NCI-H748 treated with DMSO at 0.1 percent for 48 hours (cell line): ENCODE data around the gene ZDHHC22.

Experiments
- DNase-seq: peaks from one replicate; lab custom pipeline; 2025; lab: John Stamatoyannopoulos, UW

The ZDHHC22 gene

GRCh38 chr14:77103951-77104350 lies 37.6 kb downstream of the ZDHHC22 start:
- no peak for DNase-seq

- no peak for DNase-seq
These were observed 38.1 kb downstream of the ZDHHC22 start for GRCh38 chr14:77103475-77103874.

- no peak for DNase-seq
These were observed 39.4 kb downstream of the ZDHHC22 start for GRCh38 chr14:77102154-77102553.

GRCh38 chr14:77100961-77101360 lies 40.6 kb downstream of the ZDHHC22 start:
- no peak for DNase-seq

- DNase-seq = no peak
These were observed 42.0 kb downstream of the ZDHHC22 start for GRCh38 chr14:77099425-77100167.

- DNase-seq = no peak
These were observed 42.9 kb downstream of the ZDHHC22 start for GRCh38 chr14:77098529-77099353.

- peak; percentile 96 for DNase-seq
These were observed 43.7 kb downstream of the ZDHHC22 start, which contains the start of gene CIPC for GRCh38 chr14:77097700-77098528. CIPC (plus strand) TSS chr14:77098258; CDS start chr14:77105709, 7,451 bp downstream.

- no peak for DNase-seq
These were observed 44.4 kb downstream of the ZDHHC22 start for GRCh38 chr14:77097006-77097699.

GRCh38 chr14:77094672-77095284 lies 46.8 kb downstream of the ZDHHC22 start:
- DNase-seq = peak; percentile 82

GRCh38 chr14:77092676-77093075 lies 48.9 kb downstream of the ZDHHC22 start:
- no peak for DNase-seq

- no peak for DNase-seq
These were observed 50.1 kb downstream of the ZDHHC22 start for GRCh38 chr14:77091518-77091917.

GRCh38 chr14:77088645-77089044 lies 52.9 kb downstream of the ZDHHC22 start:
- no peak for DNase-seq

- DNase-seq = peak; percentile 91
These were observed 53.4 kb downstream of the ZDHHC22 start for GRCh38 chr14:77088219-77088618.

GRCh38 chr14:77087631-77088030 lies 54.0 kb downstream of the ZDHHC22 start:
- no peak for DNase-seq

- no peak for DNase-seq
These were observed 54.6 kb downstream of the ZDHHC22 start for GRCh38 chr14:77086951-77087350.

- no peak for DNase-seq
These were observed 55.4 kb downstream of the ZDHHC22 start for GRCh38 chr14:77086017-77086727.

GRCh38 chr14:77085538-77085937 lies 56.1 kb downstream of the ZDHHC22 start:
- DNase-seq = no peak

GRCh38 chr14:77084985-77085384 lies 56.6 kb downstream of the ZDHHC22 start:
- no peak for DNase-seq

GRCh38 chr14:77083082-77083481 lies 58.5 kb downstream of the ZDHHC22 start:
- DNase-seq = no peak

GRCh38 chr14:77082356-77082755 lies 59.2 kb downstream of the ZDHHC22 start:
- DNase-seq = no peak
